HFFc6 (cell line): ENCODE results near the gene ELP4. TPM values are rescaled to one million over a fixed set of nuclear protein-coding genes. Genes with fewer than 3 reads are reported as not detected.
A peak's percentile ranks its signal among the peaks of the same experiment; 100 is the strongest.

Source experiments
- DNase-seq: peaks from one replicate; pipeline ENCODE4 v3.0.0-alpha.2; 2018
- H3K27ac Mint-ChIP-seq: 2 replicates; pipeline ENCODE4 v1.8.0; 2020; ENCODE audit warnings: mild to moderate bottlenecking, mixed read lengths
- H3K27me3 Mint-ChIP-seq: 2 replicates; pipeline ENCODE4 v1.8.0; 2021; ENCODE audit warnings: mild to moderate bottlenecking, moderate library complexity, mixed read lengths; ENCODE audit not compliant: insufficient read depth
- H3K36me3 Mint-ChIP-seq: 2 replicates; pipeline ENCODE4 v1.8.0; 2021; ENCODE audit warnings: low read depth, mixed read lengths
- H3K4me1 Mint-ChIP-seq: 2 replicates; pipeline ENCODE4 v1.8.0; 2020; ENCODE audit warnings: low read depth, mixed read lengths
- H3K4me3 Mint-ChIP-seq: 2 replicates; pipeline ENCODE4 v1.8.0; 2020; ENCODE audit warnings: mild to moderate bottlenecking, moderate library complexity, mixed read lengths
- H3K9me3 Mint-ChIP-seq: 2 replicates; pipeline ENCODE4 v1.8.0; 2020; ENCODE audit warnings: mild to moderate bottlenecking, mixed read lengths
- CTCF ChIP-seq: fragments of 200-600 bp; sonication (generic); IDR thresholded peaks from 2 replicates; pipeline ENCODE4 v1.5.0; 2021; ENCODE audit warnings: antibody characterized with exemption, mild to moderate bottlenecking
- total RNA-seq, 6 experiments: library from RNA; stranded (reverse); fragmentation: NEBNext Ultra II Directional; extraction: Animal tissue kit (Norgen Biotek cat#: 25700); gene quantifications; 2 replicates in 1 of 6; 3 replicates in 5 of 6; pipeline ENCODE4 v1.2.3, GENCODE V29; 2021

ELP4 gene
- total RNA-seq, 6 experiments from 2014 or later: 11.0 to 14.3 (median 12.2) TPM

- H3K36me3 Mint-ChIP-seq: 0 out of 2 replicates have a peak, but pooled peaks cover 4% of the 10 kb centered on the region
- H3K4me3 Mint-ChIP-seq: no peak overlapping the region
- H3K27ac Mint-ChIP-seq: no peak overlapping the region
- TF ChIP-seq CTCF: no peak
- peaks cover 31% of the 10 kb centered on the region for H3K27me3 Mint-ChIP-seq
- DNase-seq: no peak
- no peaks in the 10 kb centered on the region for H3K9me3 Mint-ChIP-seq
- H3K4me1 Mint-ChIP-seq: peaks cover 11% of the 10 kb centered on the region
Measured at GRCh38 chr11:31795706-31796498, 286.3 kb downstream of the ELP4 start.

GRCh38 chr11:31796499-31797189 is 287.1 kb downstream of the ELP4 start:
- Mint-ChIP-seq H3K27me3 (peaks cover 38% of the 10 kb centered on the region), H3K4me3 (no peak overlapping the region), H3K4me1 (peaks cover 11% of the 10 kb centered on the region), H3K9me3 (no peaks in the 10 kb centered on the region), H3K27ac (no peak overlapping the region), H3K36me3 (0 out of 2 replicates have a peak, but pooled peaks cover 4% of the 10 kb centered on the region)
- TF ChIP-seq CTCF: no peak
- DNase-seq: no peak

GRCh38 chr11:31797190-31798056 is 287.9 kb downstream of the ELP4 start:
- DNase-seq: no peak
- no peak overlapping the region for H3K27ac Mint-ChIP-seq
- H3K4me1 Mint-ChIP-seq: peaks cover 12% of the 10 kb centered on the region
- H3K36me3 Mint-ChIP-seq: 0 out of 2 replicates have a peak, but pooled peaks cover 4% of the 10 kb centered on the region
- no peak for TF ChIP-seq CTCF
- no peaks in the 10 kb centered on the region for H3K9me3 Mint-ChIP-seq
- H3K27me3 Mint-ChIP-seq: peaks cover 45% of the 10 kb centered on the region
- H3K4me3 Mint-ChIP-seq: peak overlapping the region; percentile 54; the same call in 1 of the 2 replicates

GRCh38 chr11:31798057-31798553 is 288.5 kb downstream of the ELP4 start:
- Mint-ChIP-seq H3K4me1 (peaks cover 18% of the 10 kb centered on the region), H3K36me3 (0 out of 2 replicates have a peak, but pooled peaks cover 4% of the 10 kb centered on the region), H3K4me3 (peak overlapping the region; percentile 54; the same call in 1 of the 2 replicates), H3K27me3 (peaks cover 51% of the 10 kb centered on the region), H3K27ac (no peak overlapping the region), H3K9me3 (no peaks in the 10 kb centered on the region)
- DNase-seq: no peak
- TF ChIP-seq CTCF: no peak
